Activated naive CD8-positive, alpha-beta T cell treated with anti-CD3 and anti-CD28 coated beads, Interleukin-2, amount 50 U/mL, for 24 hours (primary cell): Measurements from ENCODE around the gene TMEM223.
"Not testable (repeated sequence)": the region's sequence is repeated elsewhere in the genome, so short reads cannot be mapped to it uniquely, and the experiment has no call there.

Experiments used
- ATAC-seq: fragments of 150-1000 bp; cut with Tn5 transposase; one replicate; pipeline ENCODE4 v1.10.0; 2021
- DNase-seq: peaks from one replicate; pipeline ENCODE4 v3.0.0; 2021
- H3K27ac Mint-ChIP-seq: one replicate; pipeline ENCODE4 v1.8.0; 2021; ENCODE audit warnings: mild to moderate bottlenecking, mixed read lengths
- H3K27me3 Mint-ChIP-seq: one replicate; pipeline ENCODE4 v1.8.0; 2021; ENCODE audit warnings: mixed read lengths
- H3K36me3 Mint-ChIP-seq: one replicate; pipeline ENCODE4 v1.8.0; 2021; ENCODE audit warnings: low read depth, mixed read lengths
- H3K4me1 Mint-ChIP-seq: one replicate; pipeline ENCODE4 v1.8.0; 2021; ENCODE audit warnings: mixed read lengths
- H3K4me3 Mint-ChIP-seq: one replicate; pipeline ENCODE4 v1.8.0; 2021; ENCODE audit warnings: mild to moderate bottlenecking, moderate library complexity, mixed read lengths
- H3K9me3 Mint-ChIP-seq: one replicate; pipeline ENCODE4 v1.8.0; 2021; ENCODE audit warnings: mixed read lengths

Gene TMEM223

GRCh38 chr11:62752177-62752785, 39.5 kb downstream of the TMEM223 start:
- H3K4me3 Mint-ChIP-seq = no peak overlapping the region

GRCh38 chr11:62749931-62750330, 41.9 kb downstream of the TMEM223 start:
- not testable (repeated sequence) for H3K27ac Mint-ChIP-seq, H3K36me3 Mint-ChIP-seq, H3K4me3 Mint-ChIP-seq, H3K9me3 Mint-ChIP-seq, DNase-seq, H3K27me3 Mint-ChIP-seq, ATAC-seq
- H3K4me1 Mint-ChIP-seq = peaks cover 27% of the 10 kb centered on the region

More at GRCh38 chr11:62752177-62752785, 39.5 kb downstream of the TMEM223 start:
- peaks cover 27% of the 10 kb centered on the region for H3K4me1 Mint-ChIP-seq
- no peak for DNase-seq
- peaks cover 2% of the 10 kb centered on the region for H3K27me3 Mint-ChIP-seq
- no peaks in the 10 kb centered on the region for H3K9me3 Mint-ChIP-seq
- peaks cover 8% of the 10 kb centered on the region for H3K36me3 Mint-ChIP-seq
- H3K27ac Mint-ChIP-seq = no peak overlapping the region
- ATAC-seq = no peak

GRCh38 chr11:62747475-62748160, 44.2 kb downstream of the TMEM223 start:
- Mint-ChIP-seq H3K27ac (no peak overlapping the region), H3K9me3 (no peaks in the 10 kb centered on the region), H3K36me3 (peaks cover 4% of the 10 kb centered on the region), H3K4me1 (peaks cover 11% of the 10 kb centered on the region), H3K27me3 (no peaks in the 10 kb centered on the region), H3K4me3 (no peak overlapping the region)
- DNase-seq = no peak
- ATAC-seq = no peak
